ENCODE data around the gene LYSMD1. TPM values are rescaled to one million over a fixed set of nuclear protein-coding genes. Genes with fewer than 3 reads are reported as not detected.

LYSMD1 gene
- polyA plus RNA-seq, 1 of the 3 experiments (the other 2 are of a cell fraction) = 4.5 TPM

DNA sequence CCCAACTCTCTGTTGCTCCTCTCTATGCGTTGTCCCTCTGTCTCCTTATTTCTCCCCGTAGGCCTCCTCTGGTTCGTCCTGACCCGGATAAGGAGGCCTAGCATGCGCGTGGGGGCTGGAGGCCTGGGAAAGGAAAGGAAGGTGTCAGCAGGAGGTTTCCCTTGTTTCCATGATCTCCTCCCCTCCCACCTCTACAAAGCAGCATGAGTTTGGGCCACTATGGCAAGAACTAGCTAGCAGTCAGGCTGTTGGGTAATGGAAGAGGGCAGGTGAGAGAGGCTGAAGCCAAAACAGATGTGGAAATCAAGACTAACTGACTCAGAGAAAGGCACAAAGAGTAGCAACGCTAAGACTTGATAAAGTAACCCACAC, 18.6 kb downstream of the LYSMD1 start:
- POLR2A ChIA-PET = no interaction called here

GRCh38 chr1:151146412-151147131, 19.1 kb downstream of the LYSMD1 start, which contains the start of gene SEMA6C:
TSS of gene SEMA6C (minus strand) at chr1:151146631. CDS start at chr1:151142621, 4,010 bp downstream.
- H2AFZ ChIP-seq (ENCODE audit: low read depth) = peak within 1 kb of the TSS; percentile 87
- no peaks in the 10 kb centered on the region for H3K36me3 ChIP-seq (replicated peaks in 1 of 2; ENCODE audit: control insufficient read depth in 1 of 2, insufficient read depth in 2 of 2, low read length in 1 of 2)
- peak; percentile 96 for DNase-seq
- ChIA-PET POLR2A (no interaction called here), CTCF (interaction anchor here (1.1 to 6.8 kb wide), 2 partner anchors 9 to 16 kb away, joined by 3 to 40 read pairs; partner anchors contain the start of gene TNFAIP8L2)
- peak within 1 kb of the TSS; percentile 82 for H3K9ac ChIP-seq
- no peaks in the 10 kb centered on the region for H3K79me2 ChIP-seq (ENCODE audit: insufficient read depth)
- H4K20me1 ChIP-seq (ENCODE audit: insufficient read depth) = no peaks in the 10 kb centered on the region
- no peaks in the 10 kb centered on the region for H3K9me2 ChIP-seq
- H3K4me1 ChIP-seq (ENCODE audit: control insufficient read depth in 1 of 2, insufficient read depth in 2 of 2, low read depth in 1 of 2, low read length in 1 of 2) = peaks cover 0 to 21% of the 10 kb centered on the region in 2 experiments; a peak in 1 of 4 replicates
- H3F3A ChIP-seq (replicated peaks; ENCODE audit: insufficient read depth) = no peaks in the 10 kb centered on the region
- H3K4me3 ChIP-seq (ENCODE audit: low read depth in 2 of 2, low read length in 1 of 2) = peak within 1 kb of the TSS; percentile 70 to 91
- TF ChIP-seq EP300 (IDR thresholded peaks at IDR 0.05; ENCODE audit: borderline replicate concordance in 1 of 2, low read depth in 1 of 2, low read length in 1 of 2) (no peak), YY1 (IDR thresholded peaks at IDR 0.05; ENCODE audit: low read depth) (no peak), PBX3 (IDR thresholded peaks at IDR 0.05) (0 out of 2 replicates have a peak, but pooled peaks have one; percentile 13), EZH2phosphoT487 (IDR thresholded peaks at IDR 0.05; ENCODE audit: borderline replicate concordance, low read depth) (no peak), POLR2AphosphoS5 (IDR thresholded peaks at IDR 0.05; ENCODE audit: low read depth, low read length) (peak; percentile 77), FOSL2 (IDR thresholded peaks at IDR 0.05; ENCODE audit: borderline replicate concordance, low read depth) (no peak), TAF1 (IDR thresholded peaks at IDR 0.05; ENCODE audit: borderline replicate concordance, low read depth, low read length) (peak; percentile 85), MXI1 (IDR thresholded peaks at IDR 0.05; ENCODE audit: low read depth, low read length) (peak; percentile 51; the same call in 1 of the 2 replicates), CHD2 (IDR thresholded peaks at IDR 0.05; ENCODE audit: low read length, partially characterized antibody) (peak; percentile 23)
- H3K27me3 ChIP-seq (ENCODE audit: insufficient read depth) = no peaks in the 10 kb centered on the region
- H3K27ac ChIP-seq (ENCODE audit: low read depth in 2 of 2, low read length in 1 of 2) = peak within 1 kb of the TSS; percentile 21 to 60; a peak in 2 of 4 replicates
- peak within 1 kb of the TSS; percentile 98 for H3K4me2 ChIP-seq
- 0% methylated on average over 37 of the region's 61 CpGs for WGBS (ENCODE audit: low lambda C conversion rate)
- no peaks in the 10 kb centered on the region for H3K9me3 ChIP-seq

More for the DNA sequence above, 18.6 kb downstream of the LYSMD1 start:
- no peak for DNase-seq
- H3K36me3 ChIP-seq (replicated peaks in 1 of 2; ENCODE audit: control insufficient read depth in 1 of 2, insufficient read depth in 2 of 2, low read length in 1 of 2) = no peaks in the 10 kb centered on the region
- H3F3A ChIP-seq (replicated peaks; ENCODE audit: insufficient read depth) = no peaks in the 10 kb centered on the region
- H2AFZ ChIP-seq (ENCODE audit: low read depth) = peak overlapping the region; percentile 85
- no peaks in the 10 kb centered on the region for H4K20me1 ChIP-seq (ENCODE audit: insufficient read depth)
- H3K9me2 ChIP-seq = no peaks in the 10 kb centered on the region
- TF ChIP-seq FOXM1 (IDR thresholded peaks at IDR 0.05; ENCODE audit: low read depth) (no peak), YY1 (IDR thresholded peaks at IDR 0.05; ENCODE audit: low read depth) (no peak), TCF12 (IDR thresholded peaks at IDR 0.05) (no peak), FOXJ3 (CRISPR knock-in tag; IDR thresholded peaks at IDR 0.05) (no peak), REST (IDR thresholded peaks at IDR 0.05; ENCODE audit: low read depth, low read length) (no peak)
- peak overlapping the region; percentile 21 to 37; a peak in 2 of 4 replicates for H3K27ac ChIP-seq (ENCODE audit: low read depth in 2 of 2, low read length in 1 of 2)
- H3K27me3 ChIP-seq (ENCODE audit: insufficient read depth) = no peaks in the 10 kb centered on the region
- peak overlapping the region; percentile 70 to 91 for H3K4me3 ChIP-seq (ENCODE audit: low read depth in 2 of 2, low read length in 1 of 2)
- CTCF ChIA-PET = interaction anchor here (6.8 kb wide), 1 partner anchor 9 kb away, joined by 40 read pairs; the partner anchor contains the start of gene TNFAIP8L2
- H3K79me2 ChIP-seq (ENCODE audit: insufficient read depth) = no peaks in the 10 kb centered on the region
- WGBS (ENCODE audit: low lambda C conversion rate) = 57% methylated on average over 7 of the region's 7 CpGs
- no peaks in the 10 kb centered on the region for H3K9me3 ChIP-seq
- H3K4me1 ChIP-seq (ENCODE audit: control insufficient read depth in 1 of 2, insufficient read depth in 2 of 2, low read depth in 1 of 2, low read length in 1 of 2) = peaks cover 0 to 21% of the 10 kb centered on the region in 2 experiments; a peak in 1 of 4 replicates
- H3K9ac ChIP-seq = peak overlapping the region; percentile 82; the same call in 1 of the 2 replicates
- peak overlapping the region; percentile 98 for H3K4me2 ChIP-seq
